HFFc6 (cell line): ENCODE data around the gene RAPGEFL1. TPM values are rescaled to one million over a fixed set of nuclear protein-coding genes. Genes with fewer than 3 reads are reported as not detected.

ENCODE experiments used
- DNase-seq: peaks from one replicate; pipeline ENCODE4 v3.0.0-alpha.2; 2018
- H3K27ac Mint-ChIP-seq: 2 replicates; pipeline ENCODE4 v1.8.0; 2020; ENCODE audit warnings: mild to moderate bottlenecking, mixed read lengths
- H3K27me3 Mint-ChIP-seq: 2 replicates; pipeline ENCODE4 v1.8.0; 2021; ENCODE audit warnings: mild to moderate bottlenecking, moderate library complexity, mixed read lengths; ENCODE audit not compliant: insufficient read depth
- H3K36me3 Mint-ChIP-seq: 2 replicates; pipeline ENCODE4 v1.8.0; 2021; ENCODE audit warnings: low read depth, mixed read lengths
- H3K4me1 Mint-ChIP-seq: 2 replicates; pipeline ENCODE4 v1.8.0; 2020; ENCODE audit warnings: low read depth, mixed read lengths
- H3K4me3 Mint-ChIP-seq: 2 replicates; pipeline ENCODE4 v1.8.0; 2020; ENCODE audit warnings: mild to moderate bottlenecking, moderate library complexity, mixed read lengths
- H3K9me3 Mint-ChIP-seq: 2 replicates; pipeline ENCODE4 v1.8.0; 2020; ENCODE audit warnings: mild to moderate bottlenecking, mixed read lengths
- CTCF ChIP-seq: fragments of 200-600 bp; sonication (generic); IDR thresholded peaks from 2 replicates; pipeline ENCODE4 v1.5.0; 2021; ENCODE audit warnings: antibody characterized with exemption, mild to moderate bottlenecking
- total RNA-seq, 6 experiments: library from RNA; stranded (reverse); fragmentation: NEBNext Ultra II Directional; extraction: Animal tissue kit (Norgen Biotek cat#: 25700); gene quantifications; 2 replicates in 1 of 6; 3 replicates in 5 of 6; pipeline ENCODE4 v1.2.3, GENCODE V29; 2021

RAPGEFL1 gene
- total RNA-seq, 6 experiments from 2014 or later = 1.5 to 2.2 (median 1.8) TPM

- H3K27ac Mint-ChIP-seq = peak overlapping the region; percentile 80
- no peaks in the 10 kb centered on the region for H3K9me3 Mint-ChIP-seq
- no peak for TF ChIP-seq CTCF
- peak; percentile 44 for DNase-seq
- peaks cover 7% of the 10 kb centered on the region; the same call in 1 of the 2 replicates for H3K27me3 Mint-ChIP-seq
- H3K4me1 Mint-ChIP-seq = peaks cover 20% of the 10 kb centered on the region
- H3K4me3 Mint-ChIP-seq = peak overlapping the region; percentile 52; the same call in 1 of the 2 replicates
- H3K36me3 Mint-ChIP-seq = peaks cover 7% of the 10 kb centered on the region; the same call in 1 of the 2 replicates
These were observed 2.8 kb downstream of the RAPGEFL1 start for GRCh38 chr17:40179923-40180659.

- no peak overlapping the region for H3K4me3 Mint-ChIP-seq
These were observed 3.4 kb downstream of the RAPGEFL1 start for GRCh38 chr17:40180694-40181093.

GRCh38 chr17:40181205-40181604 lies 3.9 kb downstream of the RAPGEFL1 start:
- peaks cover under 1% of the 10 kb centered on the region; the same call in 1 of the 2 replicates for H3K36me3 Mint-ChIP-seq
- H3K4me1 Mint-ChIP-seq = peaks cover 20% of the 10 kb centered on the region
- no peak for TF ChIP-seq CTCF
- H3K27ac Mint-ChIP-seq = no peak overlapping the region
- no peaks in the 10 kb centered on the region for H3K9me3 Mint-ChIP-seq
- DNase-seq = no peak
- peaks cover 6% of the 10 kb centered on the region; the same call in 1 of the 2 replicates for H3K27me3 Mint-ChIP-seq
- no peak overlapping the region for H3K4me3 Mint-ChIP-seq

More at GRCh38 chr17:40180694-40181093, 3.4 kb downstream of the RAPGEFL1 start:
- DNase-seq = no peak
- H3K27me3 Mint-ChIP-seq = peaks cover 7% of the 10 kb centered on the region; the same call in 1 of the 2 replicates
- H3K27ac Mint-ChIP-seq = peak overlapping the region; percentile 80; the same call in 1 of the 2 replicates
- TF ChIP-seq CTCF = no peak
- peaks cover 6% of the 10 kb centered on the region; the same call in 1 of the 2 replicates for H3K36me3 Mint-ChIP-seq
- H3K4me1 Mint-ChIP-seq = peaks cover 20% of the 10 kb centered on the region
- H3K9me3 Mint-ChIP-seq = no peaks in the 10 kb centered on the region

- no peak for TF ChIP-seq CTCF
- peaks cover 4% of the 10 kb centered on the region; the same call in 1 of the 2 replicates for H3K27me3 Mint-ChIP-seq
- H3K9me3 Mint-ChIP-seq = no peaks in the 10 kb centered on the region
- no peak overlapping the region for H3K27ac Mint-ChIP-seq
- no peak overlapping the region for H3K4me3 Mint-ChIP-seq
- H3K4me1 Mint-ChIP-seq = peaks cover 13% of the 10 kb centered on the region
- H3K36me3 Mint-ChIP-seq = no peaks in the 10 kb centered on the region
- DNase-seq = no peak
These were observed 5.3 kb downstream of the RAPGEFL1 start for GRCh38 chr17:40182606-40183005.

- TF ChIP-seq CTCF = no peak
- DNase-seq = no peak
These were observed 10.0 kb downstream of the RAPGEFL1 start for GRCh38 chr17:40187238-40187637.

More at GRCh38 chr17:40187238-40187637, 10.0 kb downstream of the RAPGEFL1 start:
- Mint-ChIP-seq H3K4me1 (peaks cover 12% of the 10 kb centered on the region; the same call in 1 of the 2 replicates), H3K4me3 (no peak overlapping the region), H3K36me3 (no peaks in the 10 kb centered on the region), H3K9me3 (no peaks in the 10 kb centered on the region), H3K27me3 (peaks cover 4% of the 10 kb centered on the region; the same call in 1 of the 2 replicates), H3K27ac (no peak overlapping the region)
